GM19193 (cell line): ENCODE data around the gene ERCC4.

ENCODE experiments used
- POLR2A ChIP-seq: IDR thresholded peaks from 4 replicates; pipeline ENCODE4 v1.6.1; 2011; ENCODE audit not compliant: insufficient read depth, insufficient read length; ENCODE audit errors: extremely low read depth

The ERCC4 gene

GRCh38 chr16:13919683-13920509, at the start of gene ERCC4:
TSS of gene ERCC4 (plus strand) at chr16:13920154. CDS start at chr16:13920166, 12 bp downstream.
- peak; percentile 87 for TF ChIP-seq POLR2A

- TF ChIP-seq POLR2A: no peak
Measured at GRCh38 chr16:13873835-13874438, 46.0 kb upstream of the ERCC4 start.

DNA sequence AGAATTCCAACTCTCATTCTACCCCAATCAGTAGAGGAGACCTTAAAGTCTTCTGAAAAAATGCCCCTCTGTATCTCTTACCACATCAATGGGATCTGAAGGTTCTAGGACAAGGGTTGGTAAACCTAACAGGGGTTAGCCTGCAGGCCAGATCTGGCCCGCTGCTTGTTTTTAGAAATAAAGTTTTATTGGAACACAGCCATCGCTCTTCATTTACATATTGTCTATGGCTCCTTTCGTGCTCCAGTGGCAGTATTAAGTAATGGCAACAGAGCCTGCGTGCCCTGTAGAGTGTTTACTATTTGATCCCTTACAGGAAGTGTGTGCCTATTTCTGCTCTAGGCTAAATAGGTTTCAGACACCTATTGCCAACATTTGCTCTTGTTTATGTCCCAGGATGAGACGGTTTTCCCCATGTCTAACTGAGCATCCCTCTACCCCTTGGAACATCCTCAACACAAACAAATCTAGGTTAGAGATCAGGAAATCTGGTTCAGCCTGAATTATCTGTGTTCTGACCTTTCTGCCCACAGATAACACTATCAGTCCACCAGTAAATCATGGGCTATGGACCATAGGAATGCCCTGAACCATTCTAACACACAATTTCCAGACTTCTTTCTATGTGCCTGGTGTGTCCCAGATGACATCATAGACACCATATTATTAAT, 44.2 kb upstream of the ERCC4 start:
- TF ChIP-seq POLR2A: no peak

DNA sequence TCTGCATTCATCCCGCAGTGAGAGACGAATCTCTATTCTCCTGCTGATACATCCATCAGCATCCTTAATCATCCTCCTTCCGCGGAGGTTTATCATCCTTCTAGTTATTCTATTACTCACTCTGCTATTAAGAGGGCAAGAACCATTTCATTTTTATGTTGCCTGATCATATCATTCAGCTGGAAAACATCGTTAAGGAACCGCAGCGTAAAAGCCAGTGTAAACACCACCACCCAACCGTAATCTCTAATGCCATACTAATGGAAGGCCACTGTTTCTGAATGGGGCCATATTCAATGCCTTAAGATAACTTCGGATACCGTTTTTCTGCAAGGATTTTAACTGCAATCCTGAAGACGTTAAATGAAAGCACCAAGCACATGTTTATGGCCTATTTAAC, 36.7 kb upstream of the ERCC4 start:
- no peak for TF ChIP-seq POLR2A

- no peak for TF ChIP-seq POLR2A
Measured at GRCh38 chr16:13883881-13884280, 36.1 kb upstream of the ERCC4 start.

- no peak for TF ChIP-seq POLR2A
Measured at GRCh38 chr16:13885700-13886099, 34.3 kb upstream of the ERCC4 start.

DNA sequence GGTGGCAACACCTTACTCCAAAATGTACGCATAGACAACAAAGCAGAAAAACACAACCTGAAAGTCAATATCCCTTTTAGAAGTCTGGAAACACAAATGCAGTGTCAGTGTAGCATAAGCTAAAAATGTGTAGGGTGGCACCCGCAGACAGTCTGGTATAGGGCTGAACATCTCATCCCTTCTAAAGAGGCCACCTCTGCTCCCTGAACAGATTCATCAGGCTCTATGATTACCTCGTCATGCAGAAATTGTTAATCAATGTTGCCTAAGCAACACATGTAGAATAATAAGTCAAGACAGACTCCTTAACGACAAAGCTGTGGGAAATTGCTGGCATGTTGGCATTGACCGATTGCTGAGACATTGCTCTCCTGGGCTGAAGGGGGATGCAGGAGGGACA, 33.3 kb upstream of the ERCC4 start:
- TF ChIP-seq POLR2A: no peak

- TF ChIP-seq POLR2A: no peak
Measured at GRCh38 chr16:13892301-13892700, 27.7 kb upstream of the ERCC4 start.

- no peak for TF ChIP-seq POLR2A
Measured at GRCh38 chr16:13895516-13895915, 24.4 kb upstream of the ERCC4 start.

GRCh38 chr16:13896543-13897182, 23.3 kb upstream of the ERCC4 start:
- TF ChIP-seq POLR2A: no peak

DNA sequence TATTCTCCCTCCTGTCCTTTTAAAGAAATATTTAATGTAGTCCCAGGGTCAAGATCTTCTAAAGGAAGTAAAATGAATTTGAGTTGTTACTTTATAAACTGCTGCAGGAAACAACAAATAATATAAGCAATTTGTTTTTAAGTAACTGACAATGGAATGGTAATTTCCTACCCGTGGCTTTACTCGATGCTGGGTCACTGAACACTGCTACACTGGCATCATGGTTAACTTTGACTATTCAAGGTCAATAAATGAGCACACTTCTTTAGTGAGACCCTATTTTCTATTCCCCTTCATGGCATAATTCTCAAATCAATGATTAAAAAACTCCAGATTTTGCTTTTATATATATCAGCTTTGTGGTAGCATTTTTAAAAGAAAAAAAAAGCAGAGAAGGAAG, 22.1 kb upstream of the ERCC4 start:
- no peak for TF ChIP-seq POLR2A

DNA sequence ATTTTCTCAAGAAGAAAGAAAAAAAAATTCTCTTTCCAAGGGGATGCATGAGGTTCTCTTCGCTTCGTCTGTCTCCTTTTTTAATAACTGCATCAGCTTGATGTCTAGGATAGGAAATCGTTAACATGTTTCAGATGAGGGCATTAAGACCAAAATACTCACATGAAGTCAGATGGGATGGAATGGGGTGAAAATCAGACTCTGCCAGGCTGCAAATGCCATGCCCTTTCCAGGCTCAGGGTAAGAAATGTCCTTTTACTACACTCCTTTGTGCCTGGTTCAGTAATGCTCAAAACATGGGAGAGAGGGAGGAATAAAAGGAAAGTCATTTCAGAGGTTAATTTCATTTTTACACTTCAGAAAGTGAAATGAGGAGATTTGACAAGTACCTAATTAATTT, 21.7 kb upstream of the ERCC4 start:
- TF ChIP-seq POLR2A: no peak

GRCh38 chr16:13902052-13902451, 17.9 kb upstream of the ERCC4 start:
- TF ChIP-seq POLR2A: no peak

DNA sequence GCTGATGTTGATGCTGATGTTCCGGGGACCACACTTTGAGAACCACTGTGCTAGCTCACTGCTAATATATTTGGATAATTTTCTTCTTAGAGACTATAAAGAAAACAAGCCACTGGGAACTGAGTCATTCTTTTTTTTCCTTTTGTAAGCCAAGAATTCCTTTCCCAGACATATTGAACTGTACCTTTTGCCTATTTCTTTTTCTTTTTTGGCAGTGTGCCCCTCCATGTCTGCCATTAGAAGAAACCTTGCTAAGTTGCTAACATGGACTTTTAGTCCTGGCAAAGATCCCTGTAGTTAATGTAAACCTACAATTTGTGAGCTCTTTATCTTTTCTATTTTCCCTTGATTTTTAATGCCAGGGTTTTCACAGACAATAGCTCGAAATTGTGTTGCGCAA, 17.3 kb upstream of the ERCC4 start:
- TF ChIP-seq POLR2A: no peak

DNA sequence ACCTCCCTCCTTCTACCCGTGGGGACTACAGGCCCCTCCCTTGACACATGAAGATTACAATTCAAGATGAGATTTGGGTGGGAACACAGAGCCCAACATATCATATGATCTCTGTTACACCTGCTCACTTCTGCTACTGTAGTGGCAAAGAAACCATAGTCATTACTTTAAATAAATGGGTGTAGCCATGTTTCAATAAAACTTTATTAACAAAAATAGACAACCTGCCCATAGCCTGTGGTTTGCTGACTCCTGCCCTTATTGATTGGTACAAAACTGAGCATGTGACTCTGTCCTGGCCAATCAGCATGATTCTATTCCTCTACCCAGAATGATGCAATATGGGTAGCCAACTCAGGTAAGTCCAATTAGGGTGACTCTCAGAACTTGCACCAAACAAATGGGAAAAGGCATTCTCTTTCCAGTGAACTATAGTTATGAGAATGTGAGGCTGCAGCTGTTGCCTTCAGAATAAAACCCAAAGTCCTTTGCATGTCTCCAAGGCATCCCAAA, 15.7 kb upstream of the ERCC4 start:
- TF ChIP-seq POLR2A: no peak
